Mucosa of descending colon (tissue), 3 donors: Measurements from ENCODE around the gene KCNQ2. TPM values are rescaled to one million over a fixed set of nuclear protein-coding genes. Genes with fewer than 3 reads are reported as not detected.

ENCODE experiments used
- ATAC-seq: fragments of 200-7000 bp; cut with Tn5 transposase; one replicate; pipeline ENCODE4 v1.9.1; 2020; ENCODE audit warnings: mild to moderate bottlenecking, moderate library complexity
- DNase-seq, 3 donors: peaks; one replicate each; pipeline ENCODE4 v3.0.0-alpha.2; 2020
- H3K36me3 ChIP-seq: fragments of 200-600 bp; one replicate; pipeline ENCODE4 v1.8.0; 2021; ENCODE audit warnings: low read depth, mild to moderate bottlenecking
- H3K4me1 ChIP-seq: fragments of 200-600 bp; one replicate; pipeline ENCODE4 v1.8.0; 2021; ENCODE audit warnings: low read depth, mild to moderate bottlenecking
- H3K4me3 ChIP-seq: fragments of 200-600 bp; one replicate; pipeline ENCODE4 v1.8.0; 2021; ENCODE audit warnings: mild to moderate bottlenecking
- H3K9me3 ChIP-seq: fragments of 200-600 bp; one replicate; pipeline ENCODE4 v1.8.0; 2021; ENCODE audit warnings: mild to moderate bottlenecking
- intact Hi-C, 2 donors: fragments of 100-400 bp; cut with DNase I in 1 of 2; cut with micrococcal nuclease in 1 of 2; formaldehyde crosslinking; loops; one replicate each; pipeline versions ENCODE4 v1.11.0 to v1.11.1; 2022; cut with DNase I, micrococcal nuclease
- total RNA-seq, 3 donors: library from RNA; stranded (reverse); fragmentation: NEBNext Ultra II Directional in 2 of 3; extraction: Animal tissue kit (Norgen Biotek cat#: 25700) in 2 of 3; gene quantifications; one replicate each; pipeline versions ENCODE4 v1.2.1 to v1.2.4, GENCODE V29; 2021 to 2023
- TF ChIP-seq, protein P1 (sequence below): fragments of 200-600 bp; IDR thresholded peaks from one replicate; pipeline ENCODE4 v1.8.0; 2022; ENCODE audit warnings: antibody characterized with exemption, mild to moderate bottlenecking
- donor health status: DM: no; HTN: no; CAD: no; lungs with moderate emphysema.
- donor health status: DM: no; HTN: no; CAD: no.
- donor health status: DM: no; HTN: yes; CAD: no.

KCNQ2 gene
- total RNA-seq, 3 donors from 2014 or later = 1.4 TPM; not detected in 2

DNA sequence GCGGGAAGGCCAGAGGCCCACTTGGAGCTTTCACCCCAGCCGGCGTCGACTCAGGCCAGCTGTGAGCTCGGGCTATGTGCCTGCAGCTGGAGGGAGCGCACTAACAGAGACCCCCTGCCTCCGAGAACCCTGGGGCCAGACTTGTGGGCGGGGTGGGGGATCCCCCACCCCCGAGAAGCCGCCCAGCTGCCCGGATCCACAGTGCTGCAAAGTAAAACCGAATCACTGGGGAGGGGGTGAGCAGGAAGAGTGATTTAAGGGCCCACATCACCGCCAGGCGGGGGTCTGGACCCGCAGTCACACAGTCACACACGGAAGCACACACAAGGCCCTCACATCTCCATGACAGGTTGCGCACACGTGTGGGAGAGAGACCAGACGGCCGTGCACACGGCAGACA is 48.7 kb downstream of the KCNQ2 start:
- Histone ChIP-seq H3K36me3 (no peaks in the 10 kb centered on the region), H3K9me3 (no peaks in the 10 kb centered on the region), H3K4me3 (no peak overlapping the region), H3K4me1 (no peaks in the 10 kb centered on the region)
- intact Hi-C loops = no loop called here
- DNase-seq (no peak), ATAC-seq (no peak)
- TF ChIP-seq, protein P1, sequence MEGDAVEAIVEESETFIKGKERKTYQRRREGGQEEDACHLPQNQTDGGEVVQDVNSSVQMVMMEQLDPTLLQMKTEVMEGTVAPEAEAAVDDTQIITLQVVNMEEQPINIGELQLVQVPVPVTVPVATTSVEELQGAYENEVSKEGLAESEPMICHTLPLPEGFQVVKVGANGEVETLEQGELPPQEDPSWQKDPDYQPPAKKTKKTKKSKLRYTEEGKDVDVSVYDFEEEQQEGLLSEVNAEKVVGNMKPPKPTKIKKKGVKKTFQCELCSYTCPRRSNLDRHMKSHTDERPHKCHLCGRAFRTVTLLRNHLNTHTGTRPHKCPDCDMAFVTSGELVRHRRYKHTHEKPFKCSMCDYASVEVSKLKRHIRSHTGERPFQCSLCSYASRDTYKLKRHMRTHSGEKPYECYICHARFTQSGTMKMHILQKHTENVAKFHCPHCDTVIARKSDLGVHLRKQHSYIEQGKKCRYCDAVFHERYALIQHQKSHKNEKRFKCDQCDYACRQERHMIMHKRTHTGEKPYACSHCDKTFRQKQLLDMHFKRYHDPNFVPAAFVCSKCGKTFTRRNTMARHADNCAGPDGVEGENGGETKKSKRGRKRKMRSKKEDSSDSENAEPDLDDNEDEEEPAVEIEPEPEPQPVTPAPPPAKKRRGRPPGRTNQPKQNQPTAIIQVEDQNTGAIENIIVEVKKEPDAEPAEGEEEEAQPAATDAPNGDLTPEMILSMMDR = no peak

GRCh38 chr20:63422653-63423052 is 49.8 kb downstream of the KCNQ2 start:
- intact Hi-C loops = no loop called here
- Histone ChIP-seq H3K9me3 (no peaks in the 10 kb centered on the region), H3K36me3 (no peaks in the 10 kb centered on the region), H3K4me1 (no peaks in the 10 kb centered on the region), H3K4me3 (no peak overlapping the region)
- TF ChIP-seq, protein P1 = no peak
- ATAC-seq (no peak), DNase-seq (no peak)

DNA sequence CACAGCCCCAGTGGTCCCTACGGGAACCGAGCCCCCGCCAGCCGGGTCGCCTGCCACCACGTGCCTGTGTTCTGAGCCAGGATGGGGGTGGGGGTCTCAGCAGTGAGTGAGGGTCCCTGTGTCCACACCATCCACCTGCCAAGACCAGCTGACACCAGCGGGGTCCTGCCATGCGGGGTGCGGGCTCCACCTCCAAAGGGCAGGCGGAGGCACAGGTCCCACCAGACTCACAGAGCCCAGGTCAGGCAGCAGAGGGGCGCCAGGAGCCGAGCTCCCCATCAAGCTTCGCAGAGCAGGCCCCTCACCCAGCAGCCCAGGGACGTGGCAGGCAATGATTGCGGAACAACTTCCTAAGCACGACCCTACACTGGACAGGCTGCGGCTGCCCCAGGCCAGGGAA is 50.5 kb downstream of the KCNQ2 start:
- Histone ChIP-seq H3K4me3 (no peak overlapping the region), H3K9me3 (no peaks in the 10 kb centered on the region), H3K36me3 (no peaks in the 10 kb centered on the region), H3K4me1 (no peaks in the 10 kb centered on the region)
- intact Hi-C loops = no loop called here
- no peak for DNase-seq
- no peak for ATAC-seq
- TF ChIP-seq, protein P1 = no peak

- ATAC-seq (no peak), DNase-seq (no peak)
- no peaks in the 10 kb centered on the region for H3K36me3 ChIP-seq
- intact Hi-C loops = no loop called here
- TF ChIP-seq, protein P1 = no peak
- no peak overlapping the region for H3K4me3 ChIP-seq
- no peaks in the 10 kb centered on the region for H3K4me1 ChIP-seq
- H3K9me3 ChIP-seq = no peaks in the 10 kb centered on the region
Measured at GRCh38 chr20:63421094-63421692, 51.3 kb downstream of the KCNQ2 start.

DNA sequence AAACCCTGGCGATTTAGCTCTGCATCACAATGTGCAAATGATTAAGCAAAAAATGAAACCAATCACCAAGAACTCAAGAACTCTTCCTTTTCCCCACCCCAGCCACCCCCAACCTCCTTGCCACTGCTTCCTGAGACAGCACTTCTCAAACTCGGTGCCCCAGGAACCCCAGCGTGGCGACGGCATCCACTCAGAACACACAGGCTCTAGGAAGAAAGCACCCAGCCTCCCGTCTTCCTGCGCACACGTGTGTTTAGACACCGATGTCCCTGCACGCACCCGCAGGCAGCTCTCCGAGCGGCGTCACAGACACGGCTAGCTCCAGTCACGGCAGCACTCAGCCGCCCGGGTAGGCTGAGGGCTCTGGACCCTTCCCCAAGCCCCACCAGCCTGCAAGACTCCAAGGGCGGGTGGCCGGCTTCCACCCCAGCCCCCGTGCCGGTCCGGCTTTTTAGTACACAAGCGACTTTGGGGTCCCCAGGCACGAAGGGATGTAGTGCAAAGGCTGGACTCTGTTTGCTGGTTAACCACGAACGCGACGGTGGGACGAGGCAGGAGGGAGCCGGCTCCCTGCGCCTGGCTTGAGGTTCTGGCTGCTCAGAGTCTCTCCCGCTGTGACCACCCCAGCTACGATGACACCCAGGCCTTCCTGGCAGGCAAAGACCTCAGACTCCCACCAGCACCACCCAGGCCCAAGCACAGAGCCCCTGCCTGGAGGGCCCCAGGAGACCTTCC is 51.9 kb downstream of the KCNQ2 start:
- intact Hi-C loops = no loop called here
- TF ChIP-seq, protein P1 = no peak
- H3K4me1 ChIP-seq = no peaks in the 10 kb centered on the region
- no peak overlapping the region for H3K4me3 ChIP-seq
- H3K36me3 ChIP-seq = no peaks in the 10 kb centered on the region
- no peak for DNase-seq
- ATAC-seq = no peak
- H3K9me3 ChIP-seq = no peaks in the 10 kb centered on the region
